ENCODE measurements around the gene MAP6. TPM values are rescaled to one million over a fixed set of nuclear protein-coding genes. Genes with fewer than 3 reads are reported as not detected.
A peak's percentile ranks its signal among the peaks of the same experiment; 100 is the strongest.

The MAP6 gene
- total RNA-seq, 4 donors from 2014 or later = 10.4 to 16.3 (median 11.7) TPM

DNA sequence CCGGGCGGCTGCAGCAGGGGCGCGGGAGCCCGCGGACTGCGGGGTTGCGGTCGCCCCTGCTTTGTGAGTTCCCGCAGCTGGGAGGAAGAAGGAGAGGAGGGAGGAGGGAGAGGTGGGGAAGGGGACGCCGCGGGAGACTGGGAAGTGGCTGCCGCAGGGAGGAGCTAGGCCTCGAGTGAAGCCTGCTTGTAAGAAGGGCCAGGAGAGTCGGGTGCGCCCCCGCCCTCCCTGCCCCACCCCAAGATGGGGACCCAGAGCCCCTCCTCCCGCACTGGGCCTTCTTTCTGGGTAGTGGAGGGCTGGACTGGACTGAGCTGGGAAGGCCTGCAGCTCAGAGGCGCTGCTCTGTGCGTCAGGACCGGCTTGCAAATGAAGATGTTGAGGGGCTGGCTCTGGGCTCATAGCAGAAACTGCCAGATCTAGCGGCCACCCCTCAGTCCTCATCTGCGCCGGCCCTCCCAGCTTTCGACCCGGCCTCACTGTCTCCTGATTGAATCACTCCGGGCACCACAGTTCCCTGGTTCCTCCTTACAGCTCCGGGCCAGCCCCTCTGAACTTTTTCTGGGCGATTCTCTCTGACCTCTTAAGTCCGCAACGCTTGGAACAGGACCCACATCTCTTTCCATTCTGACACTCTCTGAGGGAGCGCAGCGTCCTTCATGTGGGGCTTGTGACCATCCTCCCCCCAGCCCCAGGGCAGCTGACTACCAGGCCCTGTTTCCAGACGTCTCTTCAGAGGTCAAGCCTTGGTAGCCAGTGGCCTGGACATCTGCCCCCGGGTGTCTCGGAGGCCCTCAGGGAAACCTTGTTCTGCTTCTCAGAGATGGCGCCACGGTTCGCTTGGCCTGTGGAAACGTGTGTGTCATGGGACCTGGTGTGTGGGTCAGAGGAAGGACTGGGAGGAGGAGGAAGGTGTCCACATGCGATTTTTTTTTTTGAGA, 84.8 kb downstream of the MAP6 start:
- no peaks in the 10 kb centered on the region for H3K9me3 ChIP-seq
- H3K4me1 ChIP-seq = peaks cover 0 to 24% (median 2%) of the 10 kb centered on the region in 4 donors
- peak; percentile 47 to 58 for DNase-seq (ENCODE audit: low spot score in 2 of 2)
- H3K27ac ChIP-seq = peak overlapping the region; percentile 95 to 100 (median 97)
- H3K4me3 ChIP-seq = peak overlapping the region; percentile 73 to 92 (median 80)
- WGBS, 2 donors = 12 to 13% methylated on average over 27 to 32 of the region's 42 CpGs
- TF ChIP-seq CTCF (IDR thresholded peaks at IDR 0.05) (no peak), EP300 (IDR thresholded peaks at IDR 0.05) (peak in 1 of 2 donors; percentile 62), POLR2A (IDR thresholded peaks at IDR 0.05) (peak in 1 of 2 donors; percentile 49)
- H3K36me3 ChIP-seq = no peaks in the 10 kb centered on the region
- H3K27me3 ChIP-seq = no peaks in the 10 kb centered on the region

DNA sequence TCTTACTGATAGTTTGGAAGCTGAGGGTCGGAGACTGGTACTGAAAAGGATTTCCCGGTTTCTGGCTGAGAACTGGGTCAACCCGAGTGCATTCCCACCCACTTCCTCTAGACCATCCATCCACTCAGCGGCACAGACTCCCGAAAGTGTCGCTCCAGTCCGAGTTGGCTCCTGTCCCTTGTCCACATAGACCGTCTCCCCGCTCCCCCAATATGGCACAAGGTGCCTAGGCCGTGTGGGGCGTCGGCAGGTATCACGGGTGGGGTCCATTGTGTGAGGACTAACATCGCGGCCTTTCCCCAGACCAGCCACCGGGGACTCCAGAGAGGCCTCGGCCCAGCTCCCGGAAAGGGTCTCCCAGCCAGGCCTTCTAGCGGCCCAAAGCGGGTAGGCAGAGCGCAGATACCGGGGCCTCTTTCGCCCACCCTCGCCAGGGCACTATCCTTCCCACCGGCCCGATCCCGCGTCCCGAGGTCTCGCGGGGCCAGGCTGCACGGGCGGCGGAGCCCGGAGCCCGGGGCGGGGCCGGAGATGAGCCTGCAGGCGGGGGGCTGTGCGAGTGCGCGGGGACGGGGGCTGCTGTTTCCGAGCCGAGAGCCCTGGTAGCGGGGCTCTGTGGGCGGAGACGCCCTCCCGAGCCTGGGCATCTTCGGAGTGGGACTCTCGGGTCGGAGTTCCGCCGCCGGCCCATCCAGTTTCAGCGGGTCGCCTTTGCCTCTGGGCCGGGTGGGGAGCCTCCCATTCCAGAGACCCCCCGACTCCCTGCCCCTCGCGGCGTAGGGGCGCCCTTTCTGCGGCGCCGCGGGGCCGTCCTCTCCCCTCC, 85.7 kb downstream of the MAP6 start:
- TF ChIP-seq EP300 (IDR thresholded peaks at IDR 0.05) = no peak
- peak; percentile 44 to 49 for TF ChIP-seq POLR2A (IDR thresholded peaks at IDR 0.05)
- peak; percentile 7 to 73 (median 44) for TF ChIP-seq CTCF (IDR thresholded peaks at IDR 0.05)
- Histone ChIP-seq H3K27ac (peak overlapping the region; percentile 95 to 100 (median 97)), H3K36me3 (no peaks in the 10 kb centered on the region), H3K4me3 (peak overlapping the region; percentile 73 to 92 (median 80)), H3K27me3 (no peaks in the 10 kb centered on the region), H3K9me3 (no peaks in the 10 kb centered on the region), H3K4me1 (peaks cover 0 to 24% (median 2%) of the 10 kb centered on the region in 4 donors)
- WGBS, 2 donors = 1% methylated on average over 33 to 36 of the region's 68 CpGs
- peak; percentile 42 to 51 for DNase-seq (ENCODE audit: low spot score in 2 of 2)

- Histone ChIP-seq H3K9me3 (no peaks in the 10 kb centered on the region), H3K4me3 (peak overlapping the region in 3 of 4 donors; percentile 73 to 92 (median 78)), H3K27me3 (no peaks in the 10 kb centered on the region), H3K27ac (peak overlapping the region; percentile 95 to 100 (median 97)), H3K36me3 (no peaks in the 10 kb centered on the region), H3K4me1 (peaks cover 0 to 24% (median 2%) of the 10 kb centered on the region in 4 donors)
- TF ChIP-seq CTCF (IDR thresholded peaks at IDR 0.05) = no peak
- no peak for TF ChIP-seq EP300 (IDR thresholded peaks at IDR 0.05)
- no peak for TF ChIP-seq POLR2A (IDR thresholded peaks at IDR 0.05)
- WGBS, 2 donors = 46 to 58% methylated on average over 4 of the region's 4 CpGs
- no peak for DNase-seq (ENCODE audit: low spot score in 2 of 2)
Measured at GRCh38 chr11:75582506-75582894, 86.3 kb downstream of the MAP6 start.

GRCh38 chr11:75579841-75580240, 89.0 kb downstream of the MAP6 start:
- no peaks in the 10 kb centered on the region for H3K27me3 ChIP-seq
- H3K9me3 ChIP-seq = no peaks in the 10 kb centered on the region
- WGBS, 2 donors = 63 to 90% methylated on average over 1 of the region's 1 CpG
- DNase-seq (ENCODE audit: low spot score in 2 of 2) = no peak
- no peak overlapping the region for H3K4me3 ChIP-seq
- no peak overlapping the region for H3K27ac ChIP-seq
- H3K36me3 ChIP-seq = no peaks in the 10 kb centered on the region
- H3K4me1 ChIP-seq = peaks cover 0 to 43% (median 9%) of the 10 kb centered on the region in 4 donors
- TF ChIP-seq EP300 (IDR thresholded peaks at IDR 0.05) = no peak
- no peak for TF ChIP-seq CTCF (IDR thresholded peaks at IDR 0.05)
- TF ChIP-seq POLR2A (IDR thresholded peaks at IDR 0.05) = no peak

Data from tibial nerve (tissue), 4 donors.